H9 (cell line): Measurements from ENCODE around the gene USP34. TPM values are rescaled to one million over a fixed set of nuclear protein-coding genes. Genes with fewer than 3 reads are reported as not detected.

Experiments
- DNase-seq: peaks from one replicate; pipeline ENCODE4 v3.0.0-alpha.2; 2017
- H2AFZ ChIP-seq: one replicate; pipeline ENCODE4 v1.6.1; 2013; ENCODE audit warnings: mild to moderate bottlenecking, low read length, control low read depth, moderate library complexity
- H2AK5ac ChIP-seq: 2 replicates; pipeline ENCODE4 v1.6.1; 2013; ENCODE audit warnings: low read length, control low read depth, mixed read lengths; ENCODE audit not compliant: insufficient read length
- H2BK120ac ChIP-seq: one replicate; pipeline ENCODE4 v1.6.1; 2013; ENCODE audit warnings: low read depth, mild to moderate bottlenecking, low read length, control low read depth, inconsistent platforms; ENCODE audit not compliant: poor library complexity, severe bottlenecking
- H2BK12ac ChIP-seq: 2 replicates; pipeline ENCODE4 v1.6.1; 2013; ENCODE audit warnings: low read length, control low read depth, mixed read lengths, low read depth; ENCODE audit not compliant: insufficient read length
- H2BK15ac ChIP-seq: 2 replicates; pipeline ENCODE4 v1.6.1; 2013; ENCODE audit warnings: low read depth, low read length, control low read depth
- H2BK20ac ChIP-seq: one replicate; pipeline ENCODE4 v1.6.1; 2013; ENCODE audit warnings: low read depth, mild to moderate bottlenecking, low read length, control low read depth, inconsistent platforms; ENCODE audit not compliant: poor library complexity, severe bottlenecking
- H2BK5ac ChIP-seq: 2 replicates; pipeline ENCODE4 v1.6.1; 2013; ENCODE audit warnings: low read length, control low read depth, mixed read lengths; ENCODE audit not compliant: insufficient read length
- H3K14ac ChIP-seq: 2 replicates; pipeline ENCODE4 v1.6.1; 2013; ENCODE audit warnings: low read length, control low read depth; ENCODE audit not compliant: insufficient read depth
- H3K18ac ChIP-seq: 2 replicates; pipeline ENCODE4 v1.6.1; 2013; ENCODE audit warnings: low read depth, mild to moderate bottlenecking, mixed read lengths, low read length, control low read depth; ENCODE audit not compliant: insufficient read length
- H3K23ac ChIP-seq: 2 replicates; pipeline ENCODE4 v1.6.1; 2013; ENCODE audit warnings: low read length, control low read depth, mixed read lengths, low read depth; ENCODE audit not compliant: insufficient read length
- H3K23me2 ChIP-seq: 2 replicates; pipeline ENCODE4 v1.6.1; 2013; ENCODE audit warnings: low read depth, mild to moderate bottlenecking, mixed read lengths, low read length, control low read depth; ENCODE audit not compliant: insufficient read length, poor library complexity, severe bottlenecking
- H3K27ac ChIP-seq: 2 replicates; pipeline ENCODE4 v1.5.1; 2013; ENCODE audit warnings: low read length, control low read depth, mixed read lengths, low read depth; ENCODE audit not compliant: insufficient read length
- H3K27me3 ChIP-seq: 2 replicates; pipeline ENCODE4 v1.6.1; 2013; ENCODE audit warnings: low read length, control low read depth, inconsistent platforms; ENCODE audit not compliant: insufficient read depth
- H3K4ac ChIP-seq: 2 replicates; pipeline ENCODE4 v1.6.1; 2013; ENCODE audit warnings: low read depth, mild to moderate bottlenecking, control low read depth, inconsistent platforms, low read length, moderate library complexity
- H3K4me1 ChIP-seq: 2 replicates; pipeline ENCODE4 v1.6.1; 2013; ENCODE audit warnings: low read length, control low read depth, inconsistent platforms; ENCODE audit not compliant: insufficient read depth
- H3K4me2 ChIP-seq: 2 replicates; pipeline ENCODE4 v1.6.1; 2013; ENCODE audit warnings: low read length, control low read depth, mixed read lengths; ENCODE audit not compliant: insufficient read length, insufficient read depth
- H3K56ac ChIP-seq: 2 replicates; pipeline ENCODE4 v1.6.1; 2013; ENCODE audit warnings: low read depth, mild to moderate bottlenecking, mixed read lengths, low read length, control low read depth; ENCODE audit not compliant: insufficient read length
- H3K79me1 ChIP-seq: 2 replicates; pipeline ENCODE4 v1.6.1; 2013; ENCODE audit warnings: low read depth, mild to moderate bottlenecking, moderate library complexity, low read length, control low read depth, inconsistent platforms; ENCODE audit not compliant: insufficient read depth, poor library complexity, severe bottlenecking
- H3K79me2 ChIP-seq: 2 replicates; pipeline ENCODE4 v1.6.1; 2013; ENCODE audit warnings: low read length, control low read depth, inconsistent platforms; ENCODE audit not compliant: insufficient read depth
- H3K9ac ChIP-seq: 2 replicates; pipeline ENCODE4 v1.6.1; 2013; ENCODE audit warnings: low read length, control low read depth, mixed read lengths; ENCODE audit not compliant: insufficient read length; ENCODE audit errors: extremely low read depth
- H3K9me3 ChIP-seq: one replicate; pipeline ENCODE4 v1.6.1; 2013; ENCODE audit warnings: low read depth, low read length, inconsistent platforms; ENCODE audit not compliant: control insufficient read depth
- H3T11ph ChIP-seq: one replicate; pipeline ENCODE4 v1.6.1; 2013; ENCODE audit warnings: mild to moderate bottlenecking, low read length, control low read depth, inconsistent platforms
- H4K20me1 ChIP-seq: one replicate; pipeline ENCODE4 v1.6.1; 2013; ENCODE audit not compliant: control insufficient read depth, insufficient read length, insufficient read depth
- H4K5ac ChIP-seq: 2 replicates; pipeline ENCODE4 v1.6.1; 2013; ENCODE audit warnings: low read depth, mild to moderate bottlenecking, mixed read lengths, low read length, control low read depth; ENCODE audit not compliant: insufficient read length
- H4K8ac ChIP-seq: replicated peaks from 2 replicates; pipeline ENCODE4 v1.6.1; 2013; ENCODE audit warnings: low read length, control low read depth, mixed read lengths, low read depth; ENCODE audit not compliant: insufficient read length
- H4K91ac ChIP-seq: 2 replicates; pipeline ENCODE4 v1.6.1; 2013; ENCODE audit warnings: low read depth, mild to moderate bottlenecking, moderate library complexity, mixed read lengths, low read length, control low read depth; ENCODE audit not compliant: insufficient read length
- H3K27ac Mint-ChIP-seq, 3 experiments: 2 replicates in 2 of 3; 3 replicates in 1 of 3; pipeline ENCODE4 v1.8.0; 2020 to 2021; ENCODE audit warnings: mixed read lengths in 3 of 3, mild to moderate bottlenecking in 1 of 3, moderate library complexity in 1 of 3
- H3K27me3 Mint-ChIP-seq: 2 replicates; pipeline ENCODE4 v1.8.0; 2021; ENCODE audit warnings: low read depth, mild to moderate bottlenecking, moderate library complexity, mixed read lengths
- H3K36me3 Mint-ChIP-seq, 3 experiments: 2 replicates in 2 of 3; 3 replicates in 1 of 3; pipeline ENCODE4 v1.8.0; 2020 to 2021; ENCODE audit warnings: low read depth in 3 of 3, mixed read lengths in 3 of 3; ENCODE audit not compliant: insufficient read depth in 1 of 3
- H3K4me1 Mint-ChIP-seq, 2 experiments: 2 replicates each; pipeline ENCODE4 v1.8.0; 2020; ENCODE audit warnings: mixed read lengths in 2 of 2
- H3K4me3 Mint-ChIP-seq, 2 experiments: 2 replicates in 1 of 2; 3 replicates in 1 of 2; pipeline ENCODE4 v1.8.0; 2020 to 2021; ENCODE audit warnings: mild to moderate bottlenecking in 2 of 2, mixed read lengths in 2 of 2, moderate library complexity in 1 of 2
- H3K9me3 Mint-ChIP-seq, 2 experiments: 2 replicates in 1 of 2; 3 replicates in 1 of 2; pipeline ENCODE4 v1.8.0; 2020; ENCODE audit warnings: mild to moderate bottlenecking in 2 of 2, mixed read lengths in 2 of 2, moderate library complexity in 1 of 2
- CTCF ChIP-seq: fragments of 200-600 bp; sonication (generic); conservative IDR thresholded peaks from 3 replicates; pipeline ENCODE4 v1.8.0; 2021; ENCODE audit warnings: antibody characterized with exemption, mild to moderate bottlenecking
- WGBS: extraction: QIAGEN DNeasy Blood & Tissue Kit; methylation state at CpG from one replicate; pipeline ENCODE4 v1.1.7; 2013; ENCODE audit warnings: missing lambda C conversion rate, low lambda C conversion rate, mixed read lengths; ENCODE audit not compliant: insufficient read length; ENCODE audit errors: extremely low coverage; 5-methylcytosine and 5-hydroxymethylcytosine counted together
- total RNA-seq: library from RNA; stranded (reverse); gene quantifications from 2 replicates; pipeline ENCODE4 v1.2.1, GENCODE V29; 2021

USP34 gene
- total RNA-seq, 1 experiment from 2014 or later = 93.9 TPM

GRCh38 chr2:61437170-61437569 is 33.7 kb downstream of the USP34 start:
- no peak overlapping the region for H3K9ac ChIP-seq
- no CpG with 5 or more reads among the region's 4 CpGs for WGBS
- peaks cover 63% of the 10 kb centered on the region for H3K79me2 ChIP-seq
- H3K56ac ChIP-seq = no peak overlapping the region
- H2BK12ac ChIP-seq = no peak overlapping the region
- peaks cover 5 to 11% (median 8%) of the 10 kb centered on the region in 3 experiments for H3K36me3 Mint-ChIP-seq
- H3K4ac ChIP-seq = no peak overlapping the region
- peaks cover 4% of the 10 kb centered on the region; the same call in 1 of the 2 replicates for H3K4me1 ChIP-seq
- peak overlapping the region in 1 of 3 experiments; percentile 32; a peak in 1 of 7 replicates for H3K27ac Mint-ChIP-seq
- no peak overlapping the region for H4K8ac ChIP-seq
- no peak overlapping the region for H3K4me2 ChIP-seq
- no peak overlapping the region for H2BK15ac ChIP-seq
- no peaks in the 10 kb centered on the region for H3K23me2 ChIP-seq
- H2BK120ac ChIP-seq = no peak overlapping the region
- H3K4me3 Mint-ChIP-seq = no peak overlapping the region
- H3K23ac ChIP-seq = no peak overlapping the region
- H2BK20ac ChIP-seq = no peak overlapping the region
- no peaks in the 10 kb centered on the region for H3K27me3 Mint-ChIP-seq
- H2AK5ac ChIP-seq = no peak overlapping the region
- no peak overlapping the region for H2BK5ac ChIP-seq
- no peak overlapping the region for H4K91ac ChIP-seq
- H4K5ac ChIP-seq = no peak overlapping the region
- H3K79me1 ChIP-seq = peaks cover 4% of the 10 kb centered on the region
- no peaks in the 10 kb centered on the region for H3K9me3 ChIP-seq
- H3K27me3 ChIP-seq = no peaks in the 10 kb centered on the region
- no peak overlapping the region for H3K14ac ChIP-seq
- H3K4me1 Mint-ChIP-seq = peaks cover 33 to 42% of the 10 kb centered on the region in 2 experiments
- no peak overlapping the region for H3K18ac ChIP-seq
- peaks cover 4 to 6% of the 10 kb centered on the region in 2 experiments; a peak in 4 of 5 replicates for H3K9me3 Mint-ChIP-seq
- H3K27ac ChIP-seq = no peak overlapping the region
- H2AFZ ChIP-seq = no peak overlapping the region
- no peak for TF ChIP-seq CTCF
- DNase-seq = no peak
- no peak overlapping the region for H3T11ph ChIP-seq
- no peaks in the 10 kb centered on the region for H4K20me1 ChIP-seq
